NCI-H187 (cell line): ENCODE measurements around the gene SPINT3.

Experiments used
- DNase-seq, 2 experiments: peaks; one replicate each; lab custom pipeline; 2025; lab: John Stamatoyannopoulos, UW

SPINT3 gene

GRCh38 chr20:45515147-45515913 lies at the start of gene SPINT3:
SPINT3 (minus strand) TSS chr20:45515622; CDS start chr20:45515608, 14 bp downstream.
- DNase-seq: no peak

- DNase-seq: no peak
These were observed 49.4 kb upstream of the SPINT3 start for GRCh38 chr20:45564760-45565276.

- DNase-seq: no peak
These were observed 39.8 kb upstream of the SPINT3 start for GRCh38 chr20:45555198-45555597.

- DNase-seq: no peak
These were observed 37.0 kb upstream of the SPINT3 start for GRCh38 chr20:45552456-45552855.

GRCh38 chr20:45550765-45551164 lies 35.3 kb upstream of the SPINT3 start:
- no peak for DNase-seq

GRCh38 chr20:45548410-45548809 lies 33.0 kb upstream of the SPINT3 start:
- no peak for DNase-seq

- no peak for DNase-seq
These were observed 31.9 kb upstream of the SPINT3 start, which contains the start of gene EPPIN for GRCh38 chr20:45547206-45547770. EPPIN (minus strand) TSS chr20:45547401; CDS start chr20:45547357, 44 bp downstream.

GRCh38 chr20:45545754-45546453 lies 30.5 kb upstream of the SPINT3 start:
- no peak for DNase-seq

GRCh38 chr20:45545351-45545750 lies 29.9 kb upstream of the SPINT3 start:
- DNase-seq: no peak

GRCh38 chr20:45539382-45539781 lies 24.0 kb upstream of the SPINT3 start, which contains the start of gene WFDC6:
WFDC6 (minus strand) TSS chr20:45539482; CDS start chr20:45539407, 75 bp downstream.
- DNase-seq: no peak

- DNase-seq: no peak
These were observed 22.9 kb upstream of the SPINT3 start for GRCh38 chr20:45538209-45538799.

- DNase-seq: no peak
These were observed 11.9 kb upstream of the SPINT3 start for GRCh38 chr20:45527294-45527693.

- no peak for DNase-seq
These were observed 8.4 kb upstream of the SPINT3 start for GRCh38 chr20:45523821-45524220.

GRCh38 chr20:45518282-45518681 lies 2.9 kb upstream of the SPINT3 start:
- no peak for DNase-seq

- no peak for DNase-seq
These were observed 5.1 kb downstream of the SPINT3 start for GRCh38 chr20:45510242-45510862.

- no peak for DNase-seq
These were observed 6.3 kb downstream of the SPINT3 start for GRCh38 chr20:45509091-45509490.

GRCh38 chr20:45508068-45508886 lies 7.1 kb downstream of the SPINT3 start:
- no peak for DNase-seq

- no peak for DNase-seq
These were observed 8.2 kb downstream of the SPINT3 start for GRCh38 chr20:45507011-45507820.

- no peak for DNase-seq
These were observed 9.0 kb downstream of the SPINT3 start for GRCh38 chr20:45506398-45506797.

GRCh38 chr20:45503403-45503802 lies 12.0 kb downstream of the SPINT3 start:
- no peak for DNase-seq
